ENCODE measurements around the gene LGR4.

The LGR4 gene

DNA sequence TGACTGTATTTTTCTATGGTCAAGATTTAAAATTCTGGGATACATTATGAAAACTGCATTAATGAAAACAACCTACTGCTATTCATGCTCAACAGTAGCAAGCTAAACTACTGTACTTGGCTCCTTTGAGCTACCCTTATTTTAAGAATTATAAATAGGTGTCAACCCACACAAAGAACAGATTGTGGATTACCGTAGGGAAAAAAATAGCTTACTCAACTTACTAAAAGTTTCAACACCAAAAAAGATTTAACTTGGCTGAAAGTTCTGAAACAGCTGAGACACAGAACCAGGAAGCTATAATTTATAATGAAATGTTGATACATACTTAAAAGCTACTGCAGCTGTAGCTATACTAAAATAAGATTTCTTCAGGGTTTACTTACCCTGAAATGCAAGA is 23.9 kb upstream of the LGR4 start:
- TF ChIP-seq EZH2phosphoT487 (IDR thresholded peaks at IDR 0.05; ENCODE audit: borderline replicate concordance, low read length), result no peak
- TF ChIP-seq, protein P1, sequence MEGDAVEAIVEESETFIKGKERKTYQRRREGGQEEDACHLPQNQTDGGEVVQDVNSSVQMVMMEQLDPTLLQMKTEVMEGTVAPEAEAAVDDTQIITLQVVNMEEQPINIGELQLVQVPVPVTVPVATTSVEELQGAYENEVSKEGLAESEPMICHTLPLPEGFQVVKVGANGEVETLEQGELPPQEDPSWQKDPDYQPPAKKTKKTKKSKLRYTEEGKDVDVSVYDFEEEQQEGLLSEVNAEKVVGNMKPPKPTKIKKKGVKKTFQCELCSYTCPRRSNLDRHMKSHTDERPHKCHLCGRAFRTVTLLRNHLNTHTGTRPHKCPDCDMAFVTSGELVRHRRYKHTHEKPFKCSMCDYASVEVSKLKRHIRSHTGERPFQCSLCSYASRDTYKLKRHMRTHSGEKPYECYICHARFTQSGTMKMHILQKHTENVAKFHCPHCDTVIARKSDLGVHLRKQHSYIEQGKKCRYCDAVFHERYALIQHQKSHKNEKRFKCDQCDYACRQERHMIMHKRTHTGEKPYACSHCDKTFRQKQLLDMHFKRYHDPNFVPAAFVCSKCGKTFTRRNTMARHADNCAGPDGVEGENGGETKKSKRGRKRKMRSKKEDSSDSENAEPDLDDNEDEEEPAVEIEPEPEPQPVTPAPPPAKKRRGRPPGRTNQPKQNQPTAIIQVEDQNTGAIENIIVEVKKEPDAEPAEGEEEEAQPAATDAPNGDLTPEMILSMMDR (IDR thresholded peaks at IDR 0.05; ENCODE audit: low read depth, low read length, poor library complexity, severe bottlenecking), result no peak
- Histone ChIP-seq H3K27me3 (ENCODE audit: control insufficient read depth, low read length) (no peaks in the 10 kb centered on the region), H3K4me2 (ENCODE audit: low read length) (no peak overlapping the region), H3K9me2 (replicated peaks; ENCODE audit: control insufficient read depth, low read length) (no peaks in the 10 kb centered on the region), H4K20me1 (ENCODE audit: control insufficient read depth, insufficient read depth, low read depth, low read length) (no peaks in the 10 kb centered on the region), H3K4me1 (ENCODE audit: control insufficient read depth, low read length) (no peaks in the 10 kb centered on the region), H3K27ac (ENCODE audit: low read depth, low read length) (no peak overlapping the region), H3K9me3 (ENCODE audit: control insufficient read depth, insufficient read depth, low read length) (no peaks in the 10 kb centered on the region), H3K79me2 (ENCODE audit: control insufficient read depth, low read length) (peaks cover 21% of the 10 kb centered on the region), H3K36me3 (ENCODE audit: control insufficient read depth, low read length) (peaks cover 87% of the 10 kb centered on the region), H3F3A (ENCODE audit: control insufficient read depth, insufficient read depth) (peaks cover 25% of the 10 kb centered on the region), H3K4me3 (ENCODE audit: low read length) (no peak overlapping the region)

DNA sequence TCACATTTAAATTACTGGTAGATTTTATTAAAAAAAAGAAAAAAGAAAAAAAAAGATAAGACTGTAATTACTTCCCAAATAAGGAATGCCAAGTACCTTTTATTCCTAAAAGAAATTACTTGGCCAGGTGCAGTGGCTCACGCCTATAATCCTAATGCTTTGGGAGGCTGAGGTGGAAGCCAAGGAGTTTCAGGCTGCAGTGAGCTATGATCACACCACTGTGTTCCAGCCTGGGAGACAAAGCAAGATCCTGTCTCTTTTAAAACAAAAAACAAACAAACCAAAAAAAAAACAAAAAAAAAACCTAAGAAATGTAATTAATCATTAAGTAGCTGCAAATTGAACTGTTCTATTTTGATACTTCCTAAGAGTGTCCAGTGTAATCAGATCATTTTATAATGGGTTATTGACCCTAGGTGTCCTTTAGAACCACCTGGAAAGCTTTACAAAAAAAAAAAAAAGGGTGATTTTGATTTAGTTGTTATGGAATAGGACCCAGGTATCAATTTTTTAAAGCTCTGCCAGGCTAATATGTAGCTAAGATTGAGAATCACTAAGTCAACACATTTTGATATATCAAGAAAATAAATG is 23.2 kb upstream of the LGR4 start:
- no peak overlapping the region for H3K4me2 ChIP-seq (ENCODE audit: low read length)
- peaks cover 86% of the 10 kb centered on the region for H3K36me3 ChIP-seq (ENCODE audit: control insufficient read depth, low read length)
- TF ChIP-seq, protein P1 (IDR thresholded peaks at IDR 0.05; ENCODE audit: low read depth, low read length, poor library complexity, severe bottlenecking), result no peak
- no peak for TF ChIP-seq EZH2phosphoT487 (IDR thresholded peaks at IDR 0.05; ENCODE audit: borderline replicate concordance, low read length)

DNA sequence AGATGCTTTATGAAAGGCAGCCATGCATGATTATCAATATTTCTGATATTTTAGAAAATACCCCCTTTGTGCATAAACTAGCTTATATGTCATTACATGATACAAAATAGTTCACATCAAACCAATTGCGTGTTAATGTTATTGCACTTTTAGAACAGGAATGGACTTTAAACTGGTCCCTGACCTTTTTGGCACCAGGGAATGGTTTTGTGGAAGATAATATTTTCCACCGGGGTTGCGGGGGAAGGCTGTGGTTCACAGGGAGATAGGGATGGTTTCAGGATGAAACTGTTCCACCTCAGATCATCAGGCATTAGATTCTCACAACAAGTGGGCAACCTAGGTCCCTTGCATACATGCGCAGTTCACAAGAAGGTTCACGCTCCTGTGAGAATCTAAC is 16.5 kb upstream of the LGR4 start:
- no peaks in the 10 kb centered on the region for H3K4me1 ChIP-seq (ENCODE audit: control insufficient read depth, low read length)
- H3K4me2 ChIP-seq (ENCODE audit: low read length), result no peak overlapping the region
- no peak overlapping the region for H3K4me3 ChIP-seq (ENCODE audit: low read length)
- H3K27ac ChIP-seq (ENCODE audit: low read depth, low read length), result no peak overlapping the region
- H3K27me3 ChIP-seq (ENCODE audit: control insufficient read depth, low read length), result no peaks in the 10 kb centered on the region
- H4K20me1 ChIP-seq (ENCODE audit: control insufficient read depth, insufficient read depth, low read depth, low read length), result no peaks in the 10 kb centered on the region
- H3K36me3 ChIP-seq (ENCODE audit: control insufficient read depth, low read length), result peaks cover 27% of the 10 kb centered on the region
- no peaks in the 10 kb centered on the region for H3F3A ChIP-seq (ENCODE audit: control insufficient read depth, insufficient read depth)
- no peak for TF ChIP-seq EZH2phosphoT487 (IDR thresholded peaks at IDR 0.05; ENCODE audit: borderline replicate concordance, low read length)
- TF ChIP-seq, protein P1 (IDR thresholded peaks at IDR 0.05; ENCODE audit: low read depth, low read length, poor library complexity, severe bottlenecking), result no peak
- no peaks in the 10 kb centered on the region for H3K79me2 ChIP-seq (ENCODE audit: control insufficient read depth, low read length)
- H3K9me3 ChIP-seq (ENCODE audit: control insufficient read depth, insufficient read depth, low read length), result no peaks in the 10 kb centered on the region
- no peaks in the 10 kb centered on the region for H3K9me2 ChIP-seq (replicated peaks; ENCODE audit: control insufficient read depth, low read length)

More for the DNA sequence above, 23.2 kb upstream of the LGR4 start:
- no peaks in the 10 kb centered on the region for H3K9me3 ChIP-seq (ENCODE audit: control insufficient read depth, insufficient read depth, low read length)
- H3K4me1 ChIP-seq (ENCODE audit: control insufficient read depth, low read length), result no peaks in the 10 kb centered on the region
- no peak overlapping the region for H3K4me3 ChIP-seq (ENCODE audit: low read length)
- H3K9me2 ChIP-seq (replicated peaks; ENCODE audit: control insufficient read depth, low read length), result no peaks in the 10 kb centered on the region
- H3K79me2 ChIP-seq (ENCODE audit: control insufficient read depth, low read length), result peaks cover 21% of the 10 kb centered on the region
- H4K20me1 ChIP-seq (ENCODE audit: control insufficient read depth, insufficient read depth, low read depth, low read length), result no peaks in the 10 kb centered on the region
- no peak overlapping the region for H3K27ac ChIP-seq (ENCODE audit: low read depth, low read length)
- peaks cover 24% of the 10 kb centered on the region for H3F3A ChIP-seq (ENCODE audit: control insufficient read depth, insufficient read depth)
- no peaks in the 10 kb centered on the region for H3K27me3 ChIP-seq (ENCODE audit: control insufficient read depth, low read length)

Data from DOHH2 (cell line).